Upper lobe of left lung (tissue), 6 donors: ENCODE data around the gene TMEM218. TPM values are rescaled to one million over a fixed set of nuclear protein-coding genes. Genes with fewer than 3 reads are reported as not detected.
A peak's percentile ranks its signal among the peaks of the same experiment; 100 is the strongest.

Source experiments
- ATAC-seq, 2 donors: fragments of 200-7000 bp; cut with Tn5 transposase; one replicate each; pipeline ENCODE4 v1.9.1; 2022; ENCODE audit warnings: mild to moderate bottlenecking in 2 of 2, moderate library complexity in 2 of 2; ENCODE audit not compliant: low FRiP score in 2 of 2
- DNase-seq, 2 donors: peaks; one replicate each; pipeline ENCODE4 v3.0.0-alpha.2; 2019 to 2020
- H3K27ac ChIP-seq, 4 donors: fragments of 200-600 bp; sonication (generic); one replicate each; pipeline ENCODE4 v1.5.1; 2016 to 2019
- H3K27me3 ChIP-seq, 4 donors: fragments of 200-600 bp; sonication (generic); one replicate each; pipeline ENCODE4 v1.5.1; 2017 to 2019
- H3K36me3 ChIP-seq, 4 donors: fragments of 200-600 bp; sonication (generic); one replicate each; pipeline ENCODE4 v1.5.1; 2016 to 2019
- H3K4me1 ChIP-seq, 4 donors: fragments of 200-600 bp; sonication (generic); one replicate each; pipeline ENCODE4 v1.5.1; 2018 to 2019
- H3K4me3 ChIP-seq, 4 donors: fragments of 200-600 bp; sonication (generic); one replicate each; pipeline ENCODE4 v1.5.1; 2017 to 2019; ENCODE audit warnings: mild to moderate bottlenecking in 2 of 4, moderate library complexity in 1 of 4
- H3K9me3 ChIP-seq, 4 donors: fragments of 200-600 bp; sonication (generic); one replicate each; pipeline ENCODE4 v1.5.1; 2018 to 2019
- EP300 ChIP-seq, 4 donors: sonication (generic); formaldehyde crosslinking; IDR thresholded peaks; one replicate each; pipeline ENCODE4 v1.5.1; 2017; ENCODE audit warnings: antibody characterized with exemption in 4 of 4, control low read depth in 2 of 4
- POLR2A ChIP-seq, 4 donors: fragments of 450-650 bp; IDR thresholded peaks; one replicate each; pipeline ENCODE4 v1.5.1; 2016 to 2017; ENCODE audit warnings: antibody characterized with exemption in 4 of 4, mild to moderate bottlenecking in 2 of 4
- POLR2AphosphoS5 ChIP-seq, 2 donors: sonication (generic); formaldehyde crosslinking; IDR thresholded peaks; one replicate each; pipeline ENCODE4 v1.5.1; 2017; ENCODE audit warnings: antibody characterized with exemption in 2 of 2
- WGBS, 2 donors: methylation state at CpG; one replicate each; pipeline ENCODE4 v1.1.5; 2017 to 2018; 5-methylcytosine and 5-hydroxymethylcytosine counted together
- total RNA-seq, 6 donors: library from RNA; depleted of rRNA in 4 of 6; stranded (reverse); fragments of >200 nt in 4 of 6; gene quantifications; one replicate each; pipeline versions ENCODE4 v1.1.0 to v1.2.1, GENCODE V29; 2016 to 2021
- TF ChIP-seq, protein P1 (sequence below), 6 experiments: fragments of 450-650 bp in 4 of 6; fragments of 200-600 bp in 2 of 6; sonication (generic) in 2 of 6; IDR thresholded peaks; one replicate each; pipeline ENCODE4 v1.5.1; 2016 to 2019; ENCODE audit warnings: antibody characterized with exemption in 6 of 6
- donor health status: DM: no; HTN: no; CAD: no; lungs with moderate emphysema.
- donor health status: DM: no; HTN: yes; CAD: no; lungs with severe emphysema.

The TMEM218 gene
- total RNA-seq, 6 donors from 2014 or later, result 11.1 to 25.1 (median 17.3) TPM

DNA sequence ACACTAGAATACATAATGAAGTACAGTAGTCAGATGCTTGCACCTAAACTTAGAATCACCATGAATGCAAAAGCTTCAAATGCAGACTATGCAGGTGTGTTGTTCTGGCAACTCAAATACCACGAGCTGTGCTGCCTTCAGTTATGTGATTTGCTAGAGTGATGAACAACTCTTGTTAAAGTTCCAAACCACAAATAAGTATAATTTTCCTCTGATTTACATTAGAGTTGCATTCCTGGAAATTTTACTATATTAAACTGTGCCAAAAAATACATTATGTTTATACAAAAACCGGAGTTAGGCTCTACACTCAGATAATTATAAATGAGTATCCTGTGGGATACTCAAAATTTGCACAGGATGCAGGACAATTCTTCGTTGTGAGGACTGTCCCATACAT lies 3.0 kb downstream of the TMEM218 start:
- Histone ChIP-seq H3K4me3 (no peak overlapping the region), H3K27me3 (no peaks in the 10 kb centered on the region), H3K36me3 (no peaks in the 10 kb centered on the region), H3K27ac (no peak overlapping the region), H3K9me3 (no peaks in the 10 kb centered on the region), H3K4me1 (peaks cover 5 to 15% (median 10%) of the 10 kb centered on the region in 4 donors)
- ATAC-seq (no peak), DNase-seq (no peak)
- TF ChIP-seq EP300 (IDR thresholded peaks at IDR 0.05) (no peak), POLR2AphosphoS5 (IDR thresholded peaks at IDR 0.05) (no peak), POLR2A (IDR thresholded peaks at IDR 0.05) (no peak)
- TF ChIP-seq, protein P1, sequence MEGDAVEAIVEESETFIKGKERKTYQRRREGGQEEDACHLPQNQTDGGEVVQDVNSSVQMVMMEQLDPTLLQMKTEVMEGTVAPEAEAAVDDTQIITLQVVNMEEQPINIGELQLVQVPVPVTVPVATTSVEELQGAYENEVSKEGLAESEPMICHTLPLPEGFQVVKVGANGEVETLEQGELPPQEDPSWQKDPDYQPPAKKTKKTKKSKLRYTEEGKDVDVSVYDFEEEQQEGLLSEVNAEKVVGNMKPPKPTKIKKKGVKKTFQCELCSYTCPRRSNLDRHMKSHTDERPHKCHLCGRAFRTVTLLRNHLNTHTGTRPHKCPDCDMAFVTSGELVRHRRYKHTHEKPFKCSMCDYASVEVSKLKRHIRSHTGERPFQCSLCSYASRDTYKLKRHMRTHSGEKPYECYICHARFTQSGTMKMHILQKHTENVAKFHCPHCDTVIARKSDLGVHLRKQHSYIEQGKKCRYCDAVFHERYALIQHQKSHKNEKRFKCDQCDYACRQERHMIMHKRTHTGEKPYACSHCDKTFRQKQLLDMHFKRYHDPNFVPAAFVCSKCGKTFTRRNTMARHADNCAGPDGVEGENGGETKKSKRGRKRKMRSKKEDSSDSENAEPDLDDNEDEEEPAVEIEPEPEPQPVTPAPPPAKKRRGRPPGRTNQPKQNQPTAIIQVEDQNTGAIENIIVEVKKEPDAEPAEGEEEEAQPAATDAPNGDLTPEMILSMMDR (IDR thresholded peaks at IDR 0.05), result no peak
- 55 to 62% methylated on average over 3 of the region's 3 CpGs for WGBS, 2 donors

DNA sequence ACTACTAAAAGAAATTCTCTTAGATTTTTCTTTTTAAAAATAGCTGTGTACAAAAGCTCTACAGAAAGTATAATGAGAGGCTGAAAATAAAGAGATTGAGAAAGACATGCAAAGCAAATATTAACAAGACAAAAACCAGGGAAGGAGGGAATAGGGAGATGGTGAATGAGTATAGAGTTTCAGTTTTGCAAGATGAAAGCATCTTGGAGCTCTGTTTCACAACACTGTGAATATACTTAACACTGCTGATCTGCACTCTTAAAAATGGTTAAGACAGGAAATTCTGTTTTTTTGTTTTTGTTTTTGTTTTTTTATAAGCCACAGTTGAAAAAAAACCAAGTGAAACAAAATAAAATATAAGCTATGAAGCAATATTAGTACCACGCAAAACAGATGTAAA lies 5.5 kb downstream of the TMEM218 start:
- H3K9me3 ChIP-seq, result no peaks in the 10 kb centered on the region
- H3K27me3 ChIP-seq, result no peaks in the 10 kb centered on the region
- DNase-seq, result no peak
- H3K4me1 ChIP-seq, result peaks cover 5 to 10% (median 8%) of the 10 kb centered on the region in 4 donors
- ATAC-seq, result no peak
- peaks cover 0 to 12% (median 6%) of the 10 kb centered on the region in 4 donors for H3K36me3 ChIP-seq
- H3K27ac ChIP-seq, result no peak overlapping the region
- 83 to 92% methylated on average over 1 of the region's 1 CpG for WGBS, 2 donors
- no peak overlapping the region for H3K4me3 ChIP-seq
- TF ChIP-seq POLR2A (IDR thresholded peaks at IDR 0.05) (no peak), EP300 (IDR thresholded peaks at IDR 0.05) (no peak), POLR2AphosphoS5 (IDR thresholded peaks at IDR 0.05) (no peak)
- TF ChIP-seq, protein P1 (IDR thresholded peaks at IDR 0.05), result no peak

DNA sequence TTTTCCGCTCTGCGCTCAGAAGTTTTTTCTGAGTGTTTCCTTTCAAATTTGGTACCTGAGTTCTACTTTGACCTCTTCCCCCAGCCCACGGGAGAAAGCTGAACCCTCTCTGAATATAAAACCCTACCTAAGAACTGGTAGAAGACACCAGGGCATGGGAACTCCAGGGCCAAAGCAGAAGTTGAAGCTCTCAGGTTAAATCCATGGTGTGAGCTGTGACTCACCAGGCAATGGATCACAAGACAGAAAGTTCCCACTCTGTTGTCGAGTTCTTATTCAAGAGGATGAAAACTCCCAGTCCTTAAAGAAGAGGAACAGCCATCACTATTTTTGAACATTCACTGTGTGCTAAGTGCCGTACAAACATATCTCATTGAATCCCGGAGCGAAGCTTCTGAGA lies 8.9 kb downstream of the TMEM218 start:
- peak in 1 of 2 donors; percentile 32 for ATAC-seq
- H3K4me3 ChIP-seq, result no peak overlapping the region
- peak in 1 of 2 donors; percentile 49 for DNase-seq
- H3K27ac ChIP-seq, result peak overlapping the region in 1 of 4 donors; percentile 32
- WGBS, 2 donors, result 92 to 96% methylated on average over 7 of the region's 7 CpGs
- no peaks in the 10 kb centered on the region for H3K27me3 ChIP-seq
- no peaks in the 10 kb centered on the region for H3K9me3 ChIP-seq
- TF ChIP-seq EP300 (IDR thresholded peaks at IDR 0.05), result peak in 1 of 4 donors; percentile 5
- TF ChIP-seq POLR2A (IDR thresholded peaks at IDR 0.05), result no peak
- TF ChIP-seq, protein P1 (IDR thresholded peaks at IDR 0.05), result no peak
- no peak for TF ChIP-seq POLR2AphosphoS5 (IDR thresholded peaks at IDR 0.05)
- peaks cover 0 to 3% (median 0%) of the 10 kb centered on the region in 4 donors for H3K4me1 ChIP-seq
- H3K36me3 ChIP-seq, result peaks cover 0 to 44% (median 22%) of the 10 kb centered on the region in 4 donors

DNA sequence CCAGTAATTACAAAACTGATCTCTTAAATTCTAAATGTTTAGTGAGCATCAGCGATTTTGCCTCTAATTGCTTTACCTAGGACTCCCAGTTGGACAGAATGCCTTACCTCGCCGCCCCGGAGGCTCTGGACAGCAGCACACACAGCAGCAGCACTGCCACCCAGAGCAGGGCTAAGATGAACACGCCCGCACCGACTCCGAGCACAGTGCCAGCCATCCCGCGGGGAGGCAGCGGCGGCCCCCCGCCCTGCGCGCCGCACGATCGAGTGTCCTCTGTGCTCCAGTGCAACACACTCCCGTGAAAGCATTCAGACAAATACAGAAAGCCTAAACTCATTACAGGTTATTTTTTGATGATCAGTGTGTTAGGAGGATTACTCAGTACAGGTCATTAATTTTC lies 9.4 kb downstream of the TMEM218 start:
- TF ChIP-seq POLR2A (IDR thresholded peaks at IDR 0.05) (no peak), POLR2AphosphoS5 (IDR thresholded peaks at IDR 0.05) (no peak)
- TF ChIP-seq, protein P1 (IDR thresholded peaks at IDR 0.05), result no peak
- Histone ChIP-seq H3K9me3 (no peaks in the 10 kb centered on the region), H3K27ac (no peak overlapping the region), H3K27me3 (no peaks in the 10 kb centered on the region), H3K4me3 (no peak overlapping the region), H3K36me3 (peaks cover 0 to 48% (median 22%) of the 10 kb centered on the region in 4 donors), H3K4me1 (peaks cover 0 to 3% (median 0%) of the 10 kb centered on the region in 4 donors)
- DNase-seq (peak in 1 of 2 donors; percentile 79), ATAC-seq (no peak)
- WGBS, 2 donors, result 93 to 96% methylated on average over 16 to 19 of the region's 19 CpGs

DNA sequence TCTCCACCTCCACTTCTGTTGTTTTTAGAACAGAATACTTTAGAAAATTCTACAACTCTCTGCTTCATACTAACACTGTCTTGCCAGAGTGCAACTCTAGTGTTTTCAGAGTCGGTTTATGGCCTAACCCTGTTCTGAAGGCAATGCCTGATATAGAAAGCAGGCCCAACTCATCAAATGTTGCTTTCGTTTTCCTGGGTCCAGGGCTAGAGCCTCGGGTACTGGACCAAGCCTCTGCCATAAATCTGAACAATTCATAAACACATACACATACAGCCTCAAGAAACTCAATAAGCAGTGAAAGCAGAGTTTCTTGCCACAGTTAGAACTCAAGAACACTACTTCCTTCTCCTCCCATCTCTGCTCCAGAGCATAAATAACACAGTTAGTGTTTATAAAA lies 9.8 kb downstream of the TMEM218 start:
- Histone ChIP-seq H3K36me3 (peaks cover 0 to 53% (median 22%) of the 10 kb centered on the region in 4 donors), H3K27ac (no peak overlapping the region), H3K9me3 (no peaks in the 10 kb centered on the region), H3K4me1 (peaks cover 0 to 3% (median 0%) of the 10 kb centered on the region in 4 donors), H3K4me3 (no peak overlapping the region), H3K27me3 (no peaks in the 10 kb centered on the region)
- no peak for TF ChIP-seq POLR2AphosphoS5 (IDR thresholded peaks at IDR 0.05)
- TF ChIP-seq POLR2A (IDR thresholded peaks at IDR 0.05), result no peak
- TF ChIP-seq EP300 (IDR thresholded peaks at IDR 0.05), result no peak
- TF ChIP-seq, protein P1 (IDR thresholded peaks at IDR 0.05), result no peak
- DNase-seq (no peak), ATAC-seq (no peak)
- WGBS, 2 donors, result 85 to 90% methylated on average over 3 of the region's 3 CpGs
